ENCODE results near the gene BCORL1. TPM values are rescaled to one million over a fixed set of nuclear protein-coding genes. Genes with fewer than 3 reads are reported as not detected.

The BCORL1 gene
- total RNA-seq, 1 donor from 2014 or later: 1.1 TPM

DNA sequence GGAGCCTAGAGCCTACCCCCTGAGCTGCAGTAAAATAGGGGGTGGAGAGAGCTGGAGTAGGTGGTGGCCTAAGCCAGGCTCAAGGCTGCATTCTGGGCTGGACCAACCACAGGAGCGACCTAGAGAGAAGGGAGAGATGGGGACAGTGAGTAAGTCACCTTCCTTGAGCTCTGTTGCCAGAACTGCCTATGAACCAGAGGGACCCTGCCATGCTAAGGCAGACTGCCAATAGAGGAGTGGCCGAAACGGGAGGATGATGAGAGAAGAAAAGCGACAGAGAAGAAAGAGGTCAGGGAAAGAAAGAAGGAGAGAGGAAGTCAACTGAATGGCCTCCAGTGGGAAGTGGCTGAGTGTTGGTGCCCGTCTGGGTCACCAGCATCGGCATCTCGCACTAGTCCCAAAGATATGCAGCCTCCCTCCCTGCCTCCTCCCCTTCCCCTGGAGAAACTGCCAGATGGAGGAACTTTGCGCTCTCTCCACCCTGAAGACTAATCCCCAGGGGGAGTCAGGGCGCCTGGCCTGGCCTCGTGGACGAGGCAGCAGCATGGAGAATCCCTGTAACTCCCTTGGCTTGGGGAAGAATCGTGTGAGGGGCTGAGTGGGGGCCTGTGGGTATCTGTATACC, 99.1 kb downstream of the BCORL1 start:
- FAIRE-seq (no peak), DNase-seq (ENCODE audit: low read depth) (no peak)
- Histone ChIP-seq H3K27me3 (ENCODE audit: control insufficient read depth, insufficient read depth, low read length) (no peaks in the 10 kb centered on the region), H3K4me3 (ENCODE audit: low read depth, low read length) (no peak overlapping the region), H3K36me3 (ENCODE audit: control insufficient read depth, insufficient read depth, low read length) (peaks cover 2% of the 10 kb centered on the region)
- TF ChIP-seq, protein P1, sequence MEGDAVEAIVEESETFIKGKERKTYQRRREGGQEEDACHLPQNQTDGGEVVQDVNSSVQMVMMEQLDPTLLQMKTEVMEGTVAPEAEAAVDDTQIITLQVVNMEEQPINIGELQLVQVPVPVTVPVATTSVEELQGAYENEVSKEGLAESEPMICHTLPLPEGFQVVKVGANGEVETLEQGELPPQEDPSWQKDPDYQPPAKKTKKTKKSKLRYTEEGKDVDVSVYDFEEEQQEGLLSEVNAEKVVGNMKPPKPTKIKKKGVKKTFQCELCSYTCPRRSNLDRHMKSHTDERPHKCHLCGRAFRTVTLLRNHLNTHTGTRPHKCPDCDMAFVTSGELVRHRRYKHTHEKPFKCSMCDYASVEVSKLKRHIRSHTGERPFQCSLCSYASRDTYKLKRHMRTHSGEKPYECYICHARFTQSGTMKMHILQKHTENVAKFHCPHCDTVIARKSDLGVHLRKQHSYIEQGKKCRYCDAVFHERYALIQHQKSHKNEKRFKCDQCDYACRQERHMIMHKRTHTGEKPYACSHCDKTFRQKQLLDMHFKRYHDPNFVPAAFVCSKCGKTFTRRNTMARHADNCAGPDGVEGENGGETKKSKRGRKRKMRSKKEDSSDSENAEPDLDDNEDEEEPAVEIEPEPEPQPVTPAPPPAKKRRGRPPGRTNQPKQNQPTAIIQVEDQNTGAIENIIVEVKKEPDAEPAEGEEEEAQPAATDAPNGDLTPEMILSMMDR (IDR thresholded peaks at IDR 0.05; ENCODE audit: insufficient read depth, low read length, severe bottlenecking): no peak

DNA sequence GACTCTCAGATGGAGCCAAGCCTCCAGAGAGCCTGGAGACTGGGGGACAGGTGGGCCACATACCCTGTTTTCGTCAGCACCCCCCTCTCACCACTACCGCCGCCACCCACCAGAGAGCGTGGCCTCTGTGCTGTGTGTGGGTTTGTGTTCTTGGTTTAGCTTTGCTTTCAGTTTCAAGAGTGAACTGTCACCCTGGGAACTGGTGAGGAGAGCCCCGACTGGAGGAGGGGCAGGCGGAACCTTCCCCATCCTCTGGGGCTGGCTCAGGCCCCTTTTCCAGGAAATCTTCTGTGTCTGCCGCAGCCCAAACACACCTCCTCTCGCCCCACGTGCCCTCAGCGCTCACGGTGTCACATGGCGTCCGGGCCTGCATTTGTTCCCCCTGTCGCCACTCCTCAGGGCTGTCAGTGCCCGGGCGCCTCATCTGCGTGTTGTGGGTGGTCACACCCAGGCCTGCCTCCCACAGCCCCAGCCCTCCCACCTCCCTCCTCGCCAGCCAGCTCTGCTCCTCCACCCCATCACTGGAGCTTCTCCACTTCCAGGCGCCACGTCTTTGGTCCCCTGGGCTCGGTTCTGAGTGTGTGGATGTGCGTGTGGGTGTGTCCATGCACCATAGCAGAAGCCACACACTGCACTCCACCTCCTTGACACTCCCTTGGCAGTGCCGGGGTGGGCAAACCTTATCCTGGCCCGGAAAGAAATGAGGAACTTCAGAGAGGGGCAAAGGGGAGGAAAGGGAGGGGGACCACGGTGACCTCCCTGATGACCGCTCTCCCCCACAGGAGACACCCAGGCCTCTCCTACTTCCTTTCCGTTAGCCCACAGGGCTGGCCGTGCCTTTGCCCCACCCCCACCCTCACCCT, 100.0 kb downstream of the BCORL1 start:
- no peak overlapping the region for H3K4me3 ChIP-seq (ENCODE audit: low read depth, low read length)
- TF ChIP-seq, protein P1 (IDR thresholded peaks at IDR 0.05; ENCODE audit: insufficient read depth, low read length, severe bottlenecking): no peak
- no peak for FAIRE-seq
- peaks cover 2% of the 10 kb centered on the region for H3K36me3 ChIP-seq (ENCODE audit: control insufficient read depth, insufficient read depth, low read length)
- H3K27me3 ChIP-seq (ENCODE audit: control insufficient read depth, insufficient read depth, low read length): no peaks in the 10 kb centered on the region
- DNase-seq (ENCODE audit: low read depth): no peak

DNA sequence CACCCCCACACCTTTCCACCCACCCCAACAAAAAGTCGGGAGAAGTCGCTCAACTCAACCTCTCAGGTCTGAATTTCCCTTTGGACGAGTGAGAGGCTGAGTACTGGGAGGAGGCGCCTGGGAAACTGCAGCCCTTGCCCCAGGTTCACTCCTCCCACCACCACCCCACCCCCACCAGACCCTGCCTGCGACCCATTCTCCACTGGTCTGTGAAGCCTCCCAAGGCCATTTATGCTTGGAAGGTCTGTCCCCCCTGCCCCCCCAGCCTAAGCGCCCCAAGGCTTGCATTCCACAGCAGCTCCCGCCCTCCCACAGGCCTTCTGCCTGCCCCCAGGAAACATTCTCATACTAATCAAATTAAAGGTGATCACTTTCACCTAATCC, 100.7 kb downstream of the BCORL1 start:
- no peak for DNase-seq (ENCODE audit: low read depth)
- Histone ChIP-seq H3K27me3 (ENCODE audit: control insufficient read depth, insufficient read depth, low read length) (no peaks in the 10 kb centered on the region), H3K4me3 (ENCODE audit: low read depth, low read length) (no peak overlapping the region), H3K36me3 (ENCODE audit: control insufficient read depth, insufficient read depth, low read length) (peaks cover 1% of the 10 kb centered on the region)
- TF ChIP-seq, protein P1 (IDR thresholded peaks at IDR 0.05; ENCODE audit: insufficient read depth, low read length, severe bottlenecking): no peak
- FAIRE-seq: no peak

DNA sequence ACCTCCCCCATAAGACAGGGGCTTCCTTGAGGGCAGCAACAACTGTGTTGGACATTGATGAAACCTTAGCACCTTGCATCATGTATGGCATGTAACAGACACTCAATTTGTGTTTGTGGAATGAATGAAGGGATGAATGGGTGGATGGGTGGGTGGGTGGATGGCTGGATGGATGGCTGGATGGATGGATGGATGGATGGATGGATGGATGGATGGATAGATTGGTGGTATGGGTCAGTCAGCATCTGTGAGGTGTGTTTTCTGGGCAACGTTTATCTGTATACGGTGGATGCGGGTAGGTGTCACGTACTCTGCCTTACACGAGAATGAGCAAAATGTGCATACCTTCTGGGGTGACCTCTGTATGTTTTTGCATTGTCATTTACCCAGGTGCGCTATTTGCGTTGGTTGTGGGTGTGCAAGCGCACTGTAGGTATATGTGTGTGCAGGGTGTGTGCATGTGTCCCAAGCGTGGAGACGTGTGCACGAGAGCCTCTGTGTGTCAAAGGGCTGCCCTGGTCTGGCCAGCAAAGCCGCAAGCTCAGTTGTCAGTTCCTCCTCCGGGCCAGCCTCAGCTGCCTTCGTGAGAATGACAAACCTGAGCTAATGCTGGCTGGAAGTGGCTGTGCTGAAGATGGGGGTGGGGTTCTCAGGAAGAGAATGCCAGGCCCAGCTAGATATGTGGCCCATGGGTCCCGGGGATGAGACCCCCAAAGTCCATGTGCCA, 101.4 kb downstream of the BCORL1 start:
- TF ChIP-seq, protein P1 (IDR thresholded peaks at IDR 0.05; ENCODE audit: insufficient read depth, low read length, severe bottlenecking): no peak
- FAIRE-seq: no peak
- H3K27me3 ChIP-seq (ENCODE audit: control insufficient read depth, insufficient read depth, low read length): no peaks in the 10 kb centered on the region
- H3K36me3 ChIP-seq (ENCODE audit: control insufficient read depth, insufficient read depth, low read length): peaks cover 1% of the 10 kb centered on the region
- H3K4me3 ChIP-seq (ENCODE audit: low read depth, low read length): no peak overlapping the region
- DNase-seq (ENCODE audit: low read depth): no peak

DNA sequence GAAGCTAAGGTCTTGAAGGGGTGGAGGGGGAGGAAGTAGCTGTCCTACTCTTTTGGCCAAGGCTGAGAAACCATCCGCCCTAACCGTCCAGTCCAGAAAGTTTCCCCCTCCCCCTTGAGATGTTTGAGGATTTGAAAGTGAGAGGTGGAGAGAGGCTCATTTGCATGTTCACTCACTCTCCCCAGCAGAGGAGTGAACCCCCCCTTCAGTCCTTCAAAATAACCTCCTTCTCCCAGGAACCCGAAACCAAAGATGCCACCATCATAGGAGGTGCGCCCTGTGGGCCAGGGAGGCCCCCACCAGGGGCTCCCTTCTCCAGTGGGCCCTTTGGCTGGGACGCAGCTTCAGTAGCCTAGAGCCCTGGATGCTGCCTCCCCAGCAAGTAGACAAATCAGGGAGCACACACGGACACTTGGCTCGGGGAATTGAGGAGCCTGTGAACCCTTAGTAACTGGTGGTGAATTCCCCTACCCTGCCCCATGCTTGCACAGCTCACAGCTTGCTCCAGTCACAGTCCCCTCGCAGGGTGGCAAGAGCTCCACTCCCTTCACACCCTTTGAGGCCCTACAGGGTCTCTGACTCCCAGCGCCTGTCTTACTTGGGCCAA, 102.3 kb downstream of the BCORL1 start:
- no peak for DNase-seq (ENCODE audit: low read depth)
- Histone ChIP-seq H3K4me3 (ENCODE audit: low read depth, low read length) (no peak overlapping the region), H3K27me3 (ENCODE audit: control insufficient read depth, insufficient read depth, low read length) (no peaks in the 10 kb centered on the region), H3K36me3 (ENCODE audit: control insufficient read depth, insufficient read depth, low read length) (peaks cover 1% of the 10 kb centered on the region)
- FAIRE-seq: no peak
- TF ChIP-seq, protein P1 (IDR thresholded peaks at IDR 0.05; ENCODE audit: insufficient read depth, low read length, severe bottlenecking): no peak

All from bronchial epithelial cell (primary cell).